B cell (primary cell): Measurements from ENCODE around the gene CTRB1. TPM values are rescaled to one million over a fixed set of nuclear protein-coding genes. Genes with fewer than 3 reads are reported as not detected.
A peak's percentile ranks its signal among the peaks of the same experiment; 100 is the strongest.

Experiments
- ATAC-seq: fragments of 200-7000 bp; cut with Tn5 transposase; one replicate; pipeline ENCODE4 v1.10.0; 2021; ENCODE audit warnings: low read depth, mild to moderate bottlenecking, moderate number of reproducible peaks, moderate library complexity
- CTCF ChIA-PET: fragments of 350-600 bp; sonication (Branson Sonifier 250); formaldehyde crosslinking; loops from one replicate; lab custom pipeline; 2021; ENCODE audit warnings: antibody characterized with exemption, inconsistent platforms; lab: Charles Lee
- POLR2A ChIA-PET: fragments of 350-600 bp; sonication (Branson Sonifier 250); formaldehyde crosslinking; loops from one replicate; lab custom pipeline; 2021; ENCODE audit warnings: antibody characterized with exemption; lab: Charles Lee
- DNase-seq: peaks from one replicate; pipeline ENCODE4 v3.0.0; 2013
- H2AFZ ChIP-seq: 2 replicates; pipeline ENCODE4 v1.6.1; 2012; ENCODE audit warnings: mild to moderate bottlenecking, low read depth, low read length; ENCODE audit not compliant: insufficient read depth, poor library complexity, severe bottlenecking
- H3K27ac ChIP-seq, 2 donors: 1 replicate in 1 of 2; 2 replicates in 1 of 2; pipeline ENCODE4 v1.5.1; 2012 to 2013; ENCODE audit warnings: low read length in 2 of 2, mild to moderate bottlenecking in 2 of 2, moderate library complexity in 1 of 2
- H3K27me3 ChIP-seq, 4 experiments: fragments of 200-600 bp in 1 of 4; sonication (generic) in 1 of 4; replicated peaks in 1 of 4; 1 replicate in 2 of 4; 2 replicates in 2 of 4; pipeline versions ENCODE4 v1.6.1 to v1.7.0; 2013 to 2016; ENCODE audit warnings: low read length in 3 of 4, mild to moderate bottlenecking in 2 of 4, mixed read lengths in 1 of 4, moderate library complexity in 1 of 4; ENCODE audit not compliant: insufficient read depth in 4 of 4, control insufficient read depth in 3 of 4; ENCODE audit errors: control extremely low read depth in 1 of 4
- H3K36me3 ChIP-seq, 2 experiments: replicated peaks in 1 of 2; 1 replicate in 1 of 2; 2 replicates in 1 of 2; pipeline versions ENCODE4 v1.6.1 to v1.7.1; 2013; ENCODE audit warnings: low read length in 1 of 2; ENCODE audit not compliant: insufficient read depth in 2 of 2, control insufficient read depth in 1 of 2; ENCODE audit errors: control extremely low read depth in 1 of 2, extremely low read depth in 1 of 2
- H3K4me1 ChIP-seq, 2 donors: fragments of 200-600 bp in 1 of 2; sonication (generic) in 1 of 2; 1 replicate in 1 of 2; 2 replicates in 1 of 2; pipeline versions ENCODE4 v1.5.1 to v1.6.1; 2013 to 2017; ENCODE audit warnings: low read length in 2 of 2; ENCODE audit not compliant: control insufficient read depth in 2 of 2, insufficient read depth in 2 of 2
- H3K4me2 ChIP-seq: replicated peaks from 2 replicates; pipeline ENCODE3; 2012; ENCODE audit warnings: mild to moderate bottlenecking, low read depth, low read length; ENCODE audit not compliant: poor library complexity, severe bottlenecking
- H3K4me3 ChIP-seq, 5 experiments: fragments of 200-600 bp in 1 of 5; sonication (generic) in 1 of 5; 1 replicate in 3 of 5; 2 replicates in 2 of 5; pipeline versions ENCODE4 v1.5.1 to v1.7.0; 2011 to 2016; ENCODE audit warnings: low read length in 4 of 5, mild to moderate bottlenecking in 4 of 5, low read depth in 2 of 5, control low read depth in 1 of 5, moderate library complexity in 1 of 5; ENCODE audit not compliant: insufficient read depth in 1 of 5; ENCODE audit errors: control extremely low read depth in 1 of 5, extremely low read depth in 1 of 5
- H3K79me2 ChIP-seq: fragments of 200-600 bp; sonication (generic); one replicate; pipeline ENCODE4 v1.6.0; 2016; ENCODE audit warnings: low read length; ENCODE audit not compliant: control insufficient read depth, insufficient read depth
- H3K9ac ChIP-seq: fragments of 200-600 bp; sonication (generic); 2 replicates; pipeline ENCODE4 v1.6.1; 2017; ENCODE audit warnings: mild to moderate bottlenecking, low read length, moderate library complexity
- H3K9me3 ChIP-seq, 3 donors: one replicate each; pipeline versions ENCODE4 v1.6.1 to v1.7.1; 2013; ENCODE audit warnings: low read length in 2 of 3; ENCODE audit not compliant: control insufficient read depth in 2 of 3, insufficient read depth in 1 of 3; ENCODE audit errors: control extremely low read depth in 1 of 3
- H4K20me1 ChIP-seq: 2 replicates; pipeline ENCODE4 v1.6.0; 2012; ENCODE audit warnings: mild to moderate bottlenecking, low read length; ENCODE audit not compliant: insufficient read depth, control insufficient read depth, poor library complexity, severe bottlenecking
- H3K27ac Mint-ChIP-seq: one replicate; pipeline ENCODE4 v1.8.0; 2021; ENCODE audit warnings: mixed read lengths
- H3K27me3 Mint-ChIP-seq: one replicate; pipeline ENCODE4 v1.8.0; 2021; ENCODE audit warnings: mixed read lengths
- H3K4me1 Mint-ChIP-seq: one replicate; pipeline ENCODE4 v1.8.0; 2021; ENCODE audit warnings: mixed read lengths
- H3K4me3 Mint-ChIP-seq: one replicate; pipeline ENCODE4 v1.8.0; 2021; ENCODE audit warnings: mixed read lengths
- H3K9me3 Mint-ChIP-seq: one replicate; pipeline ENCODE4 v1.8.0; 2022; ENCODE audit warnings: mixed read lengths; ENCODE audit not compliant: insufficient read depth
- CTCF ChIP-seq: fragments of 200-600 bp; IDR thresholded peaks from one replicate; pipeline ENCODE4 v1.8.0; 2022; ENCODE audit warnings: antibody characterized with exemption, mild to moderate bottlenecking
- EZH2 ChIP-seq: IDR thresholded peaks from 2 replicates; pipeline ENCODE4 v1.6.1; 2012; ENCODE audit warnings: borderline replicate concordance, low read depth, mild to moderate bottlenecking, moderate library complexity, low read length; ENCODE audit not compliant: insufficient read depth, poor library complexity, severe bottlenecking
- WGBS: methylation state at CpG from one replicate; pipeline ENCODE4 v1.1.5; 2013; ENCODE audit warnings: missing lambda C conversion rate; ENCODE audit not compliant: insufficient coverage; 5-methylcytosine and 5-hydroxymethylcytosine counted together
- intact Hi-C: fragments of 100-400 bp; cut with micrococcal nuclease; formaldehyde crosslinking; loops from one replicate; pipeline ENCODE4 v1.10.0; 2022
- polyA plus RNA-seq: library from polyadenylated mRNA; depleted of rRNA; stranded (reverse); fragments of >200 nt; gene quantifications from 2 replicates; pipeline ENCODE4 v1.2.3, GENCODE V29; 2012
- total RNA-seq, 2 donors: library from RNA; stranded (reverse); fragments of 120-200 nt in 1 of 2; gene quantifications; 1 replicate in 1 of 2; 2 replicates in 1 of 2; pipeline versions ENCODE4 v1.2.3 to v1.2.4, GENCODE V29; 2013 to 2022

CTRB1 gene
- total and polyA plus RNA-seq, 2 donors (not counting 1 experiment from before 2014, with no cell fraction given) = not detected

DNA sequence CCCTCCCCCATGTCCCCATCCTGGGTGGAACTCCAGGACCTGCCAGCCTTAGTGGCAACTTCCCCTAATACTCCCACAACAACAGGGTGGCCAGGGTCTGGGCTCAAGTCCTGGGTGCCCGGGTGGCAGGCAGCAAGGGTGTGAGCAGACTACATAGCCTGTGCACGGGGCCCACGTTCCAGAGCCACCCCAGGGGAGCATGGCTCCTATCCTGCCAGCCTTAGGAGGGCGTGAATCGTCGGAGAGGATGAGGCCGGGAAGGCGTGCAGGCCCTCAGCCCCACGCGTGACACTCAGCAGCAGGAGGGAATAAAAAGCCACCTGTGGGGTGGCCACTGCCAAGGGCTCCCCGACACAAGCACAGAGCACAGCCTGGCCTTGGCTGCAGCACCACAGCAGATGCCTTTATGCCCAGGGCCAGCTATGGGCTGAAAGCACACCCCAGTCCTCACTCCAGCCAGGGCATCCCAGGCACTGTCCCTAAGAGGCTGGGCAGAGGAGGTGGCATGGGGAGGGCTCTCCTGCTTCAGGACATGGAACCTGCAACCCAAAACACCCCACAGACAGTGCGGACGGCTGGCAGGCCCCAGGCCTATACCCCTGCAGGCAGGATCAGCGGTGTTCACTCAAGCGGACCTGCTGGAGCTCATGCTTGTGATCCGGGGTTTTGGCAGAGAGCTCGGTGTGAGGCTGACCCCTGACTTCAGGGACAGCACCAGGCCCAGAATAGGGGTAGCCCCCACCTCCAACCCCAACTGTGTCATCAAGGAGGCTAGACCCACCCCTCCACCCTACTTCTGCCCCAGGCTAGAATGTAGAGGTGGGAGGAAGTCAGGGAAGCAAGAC is 30.0 kb downstream of the CTRB1 start:
- ChIA-PET POLR2A (no interaction called here), CTCF (interaction anchor here (2.0 kb wide), 1 partner anchor 137 kb away, joined by 7 read pairs; no protein-coding TSS in a partner anchor)
- H3K9ac ChIP-seq = no peak overlapping the region
- no peak overlapping the region for H3K4me2 ChIP-seq
- H3K27me3 Mint-ChIP-seq = peaks cover 62% of the 10 kb centered on the region
- H3K4me1 ChIP-seq = peaks cover 20 to 23% of the 10 kb centered on the region in 2 donors
- peaks cover 21% of the 10 kb centered on the region for H3K4me1 Mint-ChIP-seq
- H4K20me1 ChIP-seq = peaks cover 8% of the 10 kb centered on the region
- H3K9me3 Mint-ChIP-seq = no peaks in the 10 kb centered on the region
- H3K36me3 ChIP-seq = no peaks in the 10 kb centered on the region
- H3K27ac Mint-ChIP-seq = no peak overlapping the region
- no peak overlapping the region for H3K27ac ChIP-seq
- H3K4me3 ChIP-seq = no peak overlapping the region
- peaks cover 0 to 13% (median 0%) of the 10 kb centered on the region in 3 donors for H3K9me3 ChIP-seq
- DNase-seq (no peak), ATAC-seq (no peak)
- no peak overlapping the region for H3K4me3 Mint-ChIP-seq
- intact Hi-C loops = no loop called here
- H3K27me3 ChIP-seq = peaks cover 0 to 85% (median 29%) of the 10 kb centered on the region in 4 experiments
- no peak overlapping the region for H2AFZ ChIP-seq
- H3K79me2 ChIP-seq = no peaks in the 10 kb centered on the region
- no peak for TF ChIP-seq EZH2
- no peak for TF ChIP-seq CTCF
- 88% methylated on average over 14 of the region's 17 CpGs for WGBS

DNA sequence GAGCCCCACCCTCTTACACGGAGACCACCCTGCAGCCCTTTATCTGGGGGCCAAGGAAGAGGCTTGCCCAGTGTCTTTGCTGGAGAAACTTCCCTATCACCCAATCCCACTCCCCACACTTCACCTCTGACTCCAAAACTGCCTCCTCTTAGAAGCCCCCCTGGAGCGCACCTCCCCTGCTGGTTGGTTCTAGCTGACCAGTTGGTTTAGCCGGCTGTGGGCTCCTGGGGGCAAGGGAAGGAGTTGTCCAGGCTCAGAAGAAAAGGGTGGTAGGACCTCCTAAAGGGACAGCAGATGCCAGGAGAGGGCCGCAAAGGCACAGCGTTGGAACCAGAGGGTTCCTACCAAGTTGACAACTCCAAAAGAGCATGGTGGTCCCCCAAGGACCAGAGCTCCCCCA is 30.7 kb downstream of the CTRB1 start:
- peaks cover 18% of the 10 kb centered on the region for H3K4me1 Mint-ChIP-seq
- TF ChIP-seq EZH2 (no peak), CTCF (no peak)
- no peak overlapping the region for H3K4me3 ChIP-seq
- peaks cover 0 to 85% (median 28%) of the 10 kb centered on the region in 4 experiments for H3K27me3 ChIP-seq
- no peak overlapping the region for H3K4me2 ChIP-seq
- peak overlapping the region; percentile 41 for H3K27ac Mint-ChIP-seq
- H3K4me1 ChIP-seq = peaks cover 20 to 21% of the 10 kb centered on the region in 2 donors
- H2AFZ ChIP-seq = no peak overlapping the region
- H3K9me3 Mint-ChIP-seq = no peaks in the 10 kb centered on the region
- ChIA-PET POLR2A (no interaction called here), CTCF (interaction anchor here (1.8 to 2.0 kb wide), 2 partner anchors 15 to 137 kb away, joined by 4 to 7 read pairs; no protein-coding TSS in a partner anchor)
- intact Hi-C loops = no loop called here
- H4K20me1 ChIP-seq = peaks cover 8% of the 10 kb centered on the region
- H3K9me3 ChIP-seq = peaks cover 0 to 13% (median 0%) of the 10 kb centered on the region in 3 donors
- no peak overlapping the region for H3K4me3 Mint-ChIP-seq
- H3K27me3 Mint-ChIP-seq = peaks cover 60% of the 10 kb centered on the region
- H3K9ac ChIP-seq = no peak overlapping the region
- H3K79me2 ChIP-seq = no peaks in the 10 kb centered on the region
- ATAC-seq = no peak
- no peak for DNase-seq
- no peak overlapping the region for H3K27ac ChIP-seq
- WGBS = 90% methylated on average over 4 of the region's 5 CpGs
- H3K36me3 ChIP-seq = no peaks in the 10 kb centered on the region
